KBM-7 (cell line): ENCODE data around the gene AGPAT3.

Experiments used
- DNase-seq: peaks from one replicate; pipeline ENCODE4 v3.0.0-alpha.2; 2015
- in situ Hi-C: fragments of 300-500 bp; cut with MboI; formaldehyde crosslinking; loops from 2 replicates; pipeline ENCODE4 v1.14.3; 2020; ENCODE audit warnings: low sequenced_read_pairs, low pct_unique_long_range_greater_than_20kb, mixed read lengths

AGPAT3 gene

DNA sequence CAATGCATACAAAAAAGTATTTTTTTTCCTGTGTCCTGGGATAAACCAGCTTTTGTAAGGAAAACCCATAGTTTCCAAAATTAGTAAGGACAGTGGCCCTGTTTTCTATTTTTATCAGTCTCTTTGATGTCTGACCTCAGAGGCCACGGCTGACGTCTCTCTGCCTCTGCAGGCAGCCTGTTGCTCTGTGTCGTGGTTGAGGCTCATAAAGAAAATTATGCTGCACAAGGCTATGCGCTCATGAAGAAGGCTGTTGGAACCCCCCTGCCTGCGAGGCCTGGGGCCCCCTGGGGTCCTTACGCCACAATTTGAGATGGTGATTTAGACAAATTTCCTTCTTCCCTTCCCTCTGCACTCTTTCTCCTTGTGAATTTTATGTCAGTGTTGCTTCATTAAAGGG, 48.9 kb downstream of the AGPAT3 start:
- peak; percentile 45 for DNase-seq

DNA sequence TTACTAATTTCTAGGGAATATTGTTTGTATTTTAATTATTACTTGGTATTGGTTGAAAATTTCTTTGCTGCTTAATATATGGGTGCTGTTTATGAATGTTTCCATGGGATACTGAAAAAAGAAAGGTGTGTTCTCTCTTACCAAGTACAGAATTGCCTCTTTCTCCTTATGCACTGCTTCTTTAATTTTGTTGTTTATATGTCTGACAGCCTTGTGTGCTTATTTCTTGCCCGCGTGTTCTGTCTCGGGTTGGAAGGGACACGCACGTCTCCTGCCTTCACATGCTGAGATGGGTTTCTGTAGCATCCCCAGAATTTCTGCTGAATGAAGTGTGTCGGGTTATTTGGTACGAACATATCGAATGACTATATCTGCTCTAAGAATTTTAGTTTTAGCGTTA, 51.1 kb downstream of the AGPAT3 start:
- no peak for DNase-seq
- in situ Hi-C loops: no loop called here

More for the DNA sequence above, 48.9 kb downstream of the AGPAT3 start:
- in situ Hi-C loops: no loop called here

DNA sequence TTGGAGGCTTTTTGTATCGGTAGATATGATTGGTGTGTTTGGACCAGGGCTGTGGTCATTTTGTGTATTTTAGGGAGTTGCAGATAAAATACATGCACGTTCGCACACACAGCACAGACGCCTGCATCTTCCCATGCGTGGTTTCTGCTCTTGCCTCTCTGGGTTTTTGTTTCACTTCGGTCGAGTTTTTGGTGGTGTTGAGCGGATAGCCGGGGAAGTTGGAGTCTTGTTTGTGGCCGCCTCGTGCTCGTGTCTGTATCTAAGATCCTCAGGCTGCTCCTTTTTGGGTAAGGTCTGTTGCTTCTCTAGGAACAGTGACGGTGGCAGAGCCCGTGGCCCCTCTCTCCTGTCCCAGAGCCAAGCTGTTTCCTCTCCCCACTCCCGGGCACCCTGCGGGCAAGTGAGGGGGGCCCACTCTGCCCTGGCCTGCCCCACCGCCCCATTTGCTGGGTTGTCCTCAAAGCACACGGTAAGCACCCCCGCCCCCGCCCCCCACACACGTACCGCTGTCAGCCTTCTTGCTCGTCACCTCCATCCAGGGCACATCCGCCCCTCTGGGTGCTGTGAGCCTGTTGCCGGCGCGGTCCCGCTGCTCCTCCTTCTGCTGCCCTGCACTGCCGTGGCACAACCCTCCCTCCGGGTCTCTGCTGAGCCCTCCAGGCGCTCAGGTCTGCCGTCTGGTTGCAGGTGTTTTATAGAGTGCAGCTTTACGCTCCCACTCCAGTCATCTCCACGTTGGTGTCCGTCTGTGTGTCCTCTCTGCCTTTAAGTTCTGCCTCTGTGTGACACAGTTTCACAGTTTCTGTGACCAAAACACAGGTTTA, 51.9 kb downstream of the AGPAT3 start:
- in situ Hi-C loops: no loop called here
- peak; percentile 76 for DNase-seq

DNA sequence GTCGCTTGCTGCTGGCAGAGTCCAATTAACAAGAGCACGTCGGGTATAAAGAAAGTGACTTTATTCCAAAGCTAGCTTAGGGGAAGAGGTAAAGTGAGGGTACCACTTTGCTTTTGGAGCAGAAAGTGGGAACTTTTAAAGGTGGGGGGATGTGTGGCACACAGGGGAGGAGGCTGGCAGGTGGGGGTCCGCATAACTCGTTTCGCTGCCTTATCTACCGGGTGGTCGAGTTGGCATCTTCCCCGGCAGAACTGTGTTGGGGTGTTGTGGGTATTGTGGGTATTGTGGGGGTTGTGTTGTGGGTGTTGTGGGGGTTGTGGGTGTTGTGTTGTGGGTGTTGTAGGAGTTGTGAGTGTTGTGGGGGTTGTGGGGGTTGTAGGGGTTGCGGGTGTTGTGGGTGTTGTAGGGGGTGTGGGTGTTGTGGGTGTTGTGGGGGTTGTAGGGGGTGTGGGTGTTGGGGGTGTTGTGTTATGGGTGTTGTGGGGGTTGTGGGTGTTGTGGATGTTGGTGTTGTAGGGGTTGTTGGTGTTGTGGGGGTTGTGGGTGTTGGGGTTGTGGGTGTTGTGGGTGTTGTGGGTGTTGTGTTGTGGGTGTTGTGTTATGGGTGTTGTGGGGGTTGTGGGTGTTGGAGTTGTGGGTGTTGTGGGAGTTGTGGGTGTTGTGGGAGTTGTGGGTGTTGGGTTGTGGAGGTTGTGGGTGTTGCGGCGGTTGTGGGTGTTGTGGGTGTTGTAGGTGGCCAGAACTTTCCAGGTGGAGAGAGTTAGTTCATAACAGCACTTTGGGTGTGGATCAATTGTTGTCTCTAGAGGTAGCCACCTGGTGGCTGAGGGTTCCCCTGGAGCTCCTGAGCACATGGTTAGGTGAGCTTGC, 52.7 kb downstream of the AGPAT3 start:
- DNase-seq: no peak
- in situ Hi-C loops: no loop called here

DNA sequence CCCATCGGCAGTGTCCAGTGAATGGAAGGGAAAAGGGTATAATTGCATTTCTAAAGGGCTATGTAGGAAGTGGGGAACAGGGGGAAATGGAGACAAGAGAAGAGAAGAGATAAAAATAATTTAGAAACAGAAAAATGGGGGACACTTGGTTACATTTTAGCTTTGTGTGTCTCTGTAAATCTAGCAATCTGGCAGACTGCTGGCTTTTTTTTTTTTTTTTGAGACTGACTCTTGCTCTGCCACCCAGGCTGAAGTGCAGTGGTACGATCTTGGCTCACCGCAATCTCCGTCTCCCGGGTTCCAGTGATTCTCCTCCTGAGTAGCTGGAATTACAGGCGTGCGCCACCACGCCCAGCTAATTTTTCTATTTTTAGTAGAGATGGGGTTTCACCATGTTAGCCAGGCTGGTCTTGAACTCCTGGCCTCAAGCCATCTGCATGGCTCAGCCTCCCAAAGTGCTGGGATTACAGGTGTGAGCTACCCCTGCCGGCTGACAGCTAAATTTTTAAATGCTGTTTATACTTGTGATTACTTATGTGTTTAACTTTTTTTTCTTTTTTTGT, 53.4 kb downstream of the AGPAT3 start:
- in situ Hi-C loops: no loop called here
- DNase-seq: no peak

DNA sequence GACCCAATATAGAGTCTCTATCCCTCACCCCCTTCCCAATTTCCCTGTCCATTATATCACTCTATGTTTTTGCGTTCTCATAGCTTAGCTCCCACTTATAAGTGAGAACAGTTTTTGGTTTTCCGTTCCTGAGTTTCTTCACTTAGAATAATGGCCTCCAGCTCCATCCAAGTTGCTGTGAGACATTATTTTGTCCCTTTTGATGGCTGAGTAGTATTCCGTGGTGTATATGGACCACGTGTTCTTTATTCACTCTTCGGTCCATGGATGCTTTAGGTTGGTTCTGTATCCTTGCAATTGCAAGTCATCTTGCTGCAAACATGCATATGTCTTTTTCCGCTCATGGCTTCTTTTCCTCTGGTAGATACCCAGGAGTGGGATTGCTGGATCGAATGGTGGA, 54.3 kb downstream of the AGPAT3 start:
- in situ Hi-C loops: no loop called here
- no peak for DNase-seq

DNA sequence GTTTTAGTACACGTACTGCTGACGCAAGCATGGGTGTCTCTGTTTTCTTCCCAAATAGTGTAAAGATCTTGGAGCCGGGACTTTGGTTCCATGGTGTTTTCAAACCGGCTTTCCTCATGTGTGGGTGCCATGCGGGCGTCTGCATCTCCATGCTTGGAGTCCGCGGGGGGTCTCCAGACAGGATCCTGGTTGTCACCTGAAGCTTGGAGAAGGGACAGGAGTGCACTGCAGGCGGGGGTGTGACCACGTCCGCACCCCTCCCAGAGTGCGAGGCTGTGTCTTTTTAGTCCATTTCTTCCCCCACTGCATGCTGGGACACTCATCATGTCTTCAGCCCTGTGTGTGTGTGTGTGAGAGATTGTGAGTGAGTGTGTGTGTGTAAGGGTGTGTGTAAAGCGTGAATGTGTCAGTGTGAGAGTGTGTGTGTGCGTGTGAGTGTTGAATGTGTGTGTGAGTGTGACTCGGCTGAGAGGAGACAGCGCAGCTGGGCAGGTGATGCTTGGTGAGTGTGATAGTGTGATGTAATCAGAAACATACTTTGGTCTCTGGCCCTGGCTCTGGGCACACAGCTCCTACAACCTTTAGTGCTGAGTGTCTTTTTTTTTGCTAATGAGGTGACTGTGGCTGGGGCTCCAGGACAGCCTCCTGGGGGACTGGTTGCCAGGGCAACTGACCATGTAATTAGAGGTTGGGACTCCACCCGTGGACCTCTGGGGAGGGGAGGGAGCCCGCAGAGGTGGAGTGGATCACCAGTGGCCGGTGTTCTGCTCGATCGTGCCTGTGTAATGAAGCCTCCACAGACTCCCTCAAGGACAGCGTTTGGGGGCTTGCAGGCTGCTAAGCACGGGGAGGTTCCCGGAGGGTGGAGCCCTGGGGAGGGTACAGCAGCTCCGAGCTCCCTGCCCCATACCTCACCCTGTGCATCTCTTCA, 55.1 kb downstream of the AGPAT3 start:
- in situ Hi-C loops: no loop called here
- no peak for DNase-seq

DNA sequence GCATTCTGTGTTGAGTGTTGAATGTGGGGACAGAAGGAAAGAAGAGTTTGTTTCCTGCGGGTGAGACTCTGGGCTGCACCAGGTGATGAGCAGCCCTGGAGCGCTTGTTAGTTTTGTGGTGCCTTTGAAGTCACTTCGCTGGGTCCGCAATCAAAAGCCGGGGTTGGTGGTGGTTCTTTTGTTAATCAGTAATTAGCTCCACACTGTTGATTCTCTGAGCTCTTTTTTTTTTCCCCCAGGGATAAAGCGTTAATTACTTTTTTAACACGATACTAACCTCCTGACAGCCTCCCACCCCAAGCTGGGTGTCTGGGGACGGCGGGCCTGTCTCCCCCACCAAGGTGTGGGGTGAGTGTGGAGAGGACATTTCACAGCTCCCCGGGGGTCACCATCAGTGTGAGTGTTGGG, 56.6 kb downstream of the AGPAT3 start:
- in situ Hi-C loops: no loop called here

DNA sequence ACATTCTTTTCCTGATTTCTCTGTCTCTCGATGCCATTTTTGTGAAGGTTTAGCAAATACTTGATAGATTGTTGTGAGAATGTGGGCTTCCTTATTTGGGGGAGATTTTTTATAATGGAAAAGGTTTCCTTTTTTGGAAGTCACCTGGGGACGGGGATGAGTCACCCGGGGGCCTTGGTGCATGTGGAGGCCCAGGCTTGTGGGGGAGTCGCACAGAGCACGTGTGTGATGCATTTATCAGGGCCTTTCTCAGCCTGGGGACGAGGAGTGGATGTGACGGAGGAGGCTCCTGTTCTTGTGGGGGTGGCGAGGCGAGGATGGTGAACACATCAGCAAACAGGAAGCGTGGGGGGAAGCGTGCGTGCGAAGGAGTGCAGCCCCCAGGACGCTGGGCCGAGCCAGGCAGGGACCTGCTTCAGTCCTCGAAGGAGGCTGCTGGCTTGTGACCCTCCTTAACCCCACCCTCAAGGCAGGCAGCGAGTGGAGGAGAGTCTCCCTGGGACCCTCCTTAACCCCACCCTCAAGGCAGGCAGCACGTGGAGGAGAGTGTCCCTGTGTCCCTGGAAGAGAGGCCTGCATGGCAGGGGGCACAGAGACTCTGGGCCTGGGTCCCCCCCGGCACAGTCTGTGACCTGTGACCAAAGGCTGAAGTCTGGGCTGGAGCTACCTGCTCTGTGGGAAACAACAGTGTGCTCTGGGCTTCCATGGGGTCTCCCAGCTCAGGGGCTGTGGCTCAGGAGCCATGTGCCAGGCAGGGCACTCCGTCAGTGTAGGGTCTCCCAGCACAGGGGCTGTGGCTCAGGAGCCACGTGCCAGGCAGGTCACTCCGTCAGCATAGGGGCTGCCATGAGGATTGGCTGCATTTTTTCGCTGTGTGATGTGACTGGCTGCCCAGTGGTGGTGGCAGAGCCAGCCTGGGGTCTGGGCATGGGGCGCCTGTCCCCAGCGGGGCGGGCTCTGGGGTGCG, 57.2 kb downstream of the AGPAT3 start:
- peak; percentile 97 for DNase-seq
- in situ Hi-C loops: no loop called here

More for the DNA sequence above, 56.6 kb downstream of the AGPAT3 start:
- no peak for DNase-seq

DNA sequence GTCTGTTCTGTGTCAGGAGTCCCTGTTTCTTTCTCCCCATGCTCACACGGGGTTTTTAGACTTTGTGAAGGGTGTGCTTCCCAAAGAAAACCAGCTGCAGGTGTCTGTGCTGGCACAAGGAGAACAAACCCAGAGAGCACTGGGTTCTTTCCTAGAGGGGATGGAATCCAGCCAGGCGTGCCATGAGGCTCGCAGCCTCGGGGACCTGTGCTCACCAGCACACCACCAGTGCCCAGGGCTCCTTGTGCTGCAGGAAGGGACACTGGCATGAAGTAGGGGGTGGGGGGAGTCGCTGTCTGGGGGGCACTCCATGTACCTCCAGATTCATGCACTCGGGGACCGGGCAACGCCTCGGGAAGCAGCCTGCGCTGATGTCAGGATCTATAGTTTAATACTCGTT, 57.9 kb downstream of the AGPAT3 start:
- in situ Hi-C loops: no loop called here
- DNase-seq: no peak

DNA sequence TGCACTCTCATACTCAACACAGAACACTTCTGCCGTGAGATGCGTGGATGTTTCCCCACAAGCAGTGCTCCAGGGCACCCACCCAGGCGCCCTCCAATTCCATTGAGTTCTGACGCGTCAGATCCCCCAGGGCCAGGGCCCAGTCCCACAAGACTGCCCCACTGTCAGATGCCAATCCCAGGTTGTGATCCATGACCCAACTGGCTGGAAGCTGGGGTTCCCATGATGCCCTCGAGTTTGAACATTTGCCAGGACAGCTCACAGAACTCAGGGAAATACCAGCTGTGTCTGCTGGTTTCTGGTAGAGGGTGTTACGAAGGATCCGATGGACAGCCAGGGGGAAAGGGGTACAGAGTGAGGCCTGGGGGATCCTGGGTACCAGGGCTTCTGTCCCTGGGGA, 58.4 kb downstream of the AGPAT3 start:
- in situ Hi-C loops: no loop called here
- no peak for DNase-seq

DNA sequence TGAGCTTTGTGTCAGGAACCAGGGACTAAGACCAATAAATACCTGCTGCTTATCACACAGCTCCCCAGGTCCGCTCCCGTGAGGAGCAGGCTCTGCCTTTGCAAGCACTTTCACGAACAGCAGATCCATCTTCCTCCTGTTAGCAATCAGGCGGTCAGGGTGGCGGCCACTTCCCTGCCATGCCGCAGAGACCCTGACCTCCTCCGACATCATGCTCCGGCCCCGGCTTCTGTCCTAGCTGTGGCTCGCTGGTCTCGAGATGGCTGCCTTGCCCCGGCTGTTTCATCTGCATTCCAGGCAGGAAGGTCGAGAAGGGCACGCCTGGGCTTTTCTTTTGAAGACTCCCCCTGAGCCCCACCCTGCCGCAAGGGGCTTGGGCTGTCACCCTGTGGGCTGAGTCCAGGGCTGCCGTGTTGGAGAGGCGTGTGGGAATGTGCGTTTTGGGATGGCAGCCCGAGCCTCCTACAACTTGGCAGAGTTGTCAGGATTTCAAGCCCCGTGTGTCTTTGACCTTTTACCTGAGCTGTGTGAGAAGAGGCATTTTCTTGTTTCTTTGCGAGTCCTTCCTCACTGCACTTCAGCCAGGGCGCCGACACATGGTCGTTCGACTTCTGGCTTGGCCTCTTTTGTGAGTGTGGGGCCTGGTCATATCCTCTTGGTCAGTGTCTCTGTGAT, 59.5 kb downstream of the AGPAT3 start:
- DNase-seq: no peak
- in situ Hi-C loops: loop anchor here (25.0 kb wide), 1 partner anchor 112 kb away; no protein-coding TSS in a partner anchor

DNA sequence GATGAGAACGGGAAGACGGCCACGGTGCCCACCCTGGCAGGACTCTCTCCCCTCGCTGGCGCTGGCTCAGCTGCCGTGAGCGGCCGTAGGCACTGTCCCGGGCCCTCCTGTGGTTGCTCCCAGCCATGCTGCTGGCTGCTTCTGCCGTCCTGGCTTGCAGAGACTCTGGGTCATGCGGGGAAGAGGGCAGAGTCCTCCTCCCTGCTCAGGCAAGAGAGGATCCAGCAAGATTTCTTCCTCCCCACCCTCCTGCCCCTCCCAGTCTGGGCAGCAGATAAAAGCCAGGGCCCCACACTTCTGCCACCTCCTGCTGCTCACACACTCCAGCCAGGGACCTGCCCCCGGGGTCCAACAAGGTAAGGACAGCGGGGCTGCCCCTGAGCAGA, 60.1 kb downstream of the AGPAT3 start:
- in situ Hi-C loops: loop anchor here (25.0 kb wide), 1 partner anchor 113 kb away; no protein-coding TSS in a partner anchor
- no peak for DNase-seq

DNA sequence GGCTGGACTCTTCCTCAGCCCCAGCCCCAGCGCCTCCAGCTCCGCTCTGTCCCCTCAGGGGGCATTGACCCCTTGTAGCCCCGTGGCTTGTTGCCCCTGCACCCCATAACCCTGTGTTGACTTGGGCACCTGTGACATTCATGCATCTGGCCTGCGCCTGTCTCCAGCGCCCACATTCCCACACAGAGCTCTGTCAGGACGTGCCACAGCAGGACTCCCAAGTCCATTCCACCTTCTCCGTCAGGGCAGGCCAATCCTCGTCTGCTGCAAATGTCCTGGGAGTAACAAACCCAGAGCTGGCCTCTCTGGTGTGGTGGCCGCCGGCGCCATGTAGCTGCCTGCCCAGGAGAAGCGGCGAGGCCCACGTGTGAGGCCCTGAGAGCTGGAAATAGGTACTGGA, 60.6 kb downstream of the AGPAT3 start:
- in situ Hi-C loops: loop anchor here (25.0 kb wide), 1 partner anchor 113 kb away; no protein-coding TSS in a partner anchor
- no peak for DNase-seq

DNA sequence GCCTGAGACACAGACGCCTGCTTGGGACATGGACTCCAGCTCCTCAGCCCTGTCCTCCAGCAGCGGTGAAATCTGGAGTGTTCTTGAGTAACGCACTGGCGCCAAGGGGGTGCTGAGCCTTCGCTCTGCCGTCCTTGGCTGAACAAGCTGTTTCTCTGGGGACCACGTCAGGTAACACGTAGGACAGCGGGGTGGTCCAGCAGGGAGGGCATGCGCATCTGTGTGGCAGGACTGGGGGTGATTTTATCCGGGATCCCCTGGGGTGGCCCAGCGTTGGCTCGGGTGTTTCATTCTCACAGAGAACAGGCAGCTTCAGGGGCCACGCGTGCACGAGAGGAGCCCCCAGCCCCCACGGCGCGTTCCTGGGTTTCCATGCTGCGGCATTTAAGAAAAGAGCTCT, 61.2 kb downstream of the AGPAT3 start:
- DNase-seq: no peak
- in situ Hi-C loops: loop anchor here (25.0 kb wide), 1 partner anchor 114 kb away; no protein-coding TSS in a partner anchor

DNA sequence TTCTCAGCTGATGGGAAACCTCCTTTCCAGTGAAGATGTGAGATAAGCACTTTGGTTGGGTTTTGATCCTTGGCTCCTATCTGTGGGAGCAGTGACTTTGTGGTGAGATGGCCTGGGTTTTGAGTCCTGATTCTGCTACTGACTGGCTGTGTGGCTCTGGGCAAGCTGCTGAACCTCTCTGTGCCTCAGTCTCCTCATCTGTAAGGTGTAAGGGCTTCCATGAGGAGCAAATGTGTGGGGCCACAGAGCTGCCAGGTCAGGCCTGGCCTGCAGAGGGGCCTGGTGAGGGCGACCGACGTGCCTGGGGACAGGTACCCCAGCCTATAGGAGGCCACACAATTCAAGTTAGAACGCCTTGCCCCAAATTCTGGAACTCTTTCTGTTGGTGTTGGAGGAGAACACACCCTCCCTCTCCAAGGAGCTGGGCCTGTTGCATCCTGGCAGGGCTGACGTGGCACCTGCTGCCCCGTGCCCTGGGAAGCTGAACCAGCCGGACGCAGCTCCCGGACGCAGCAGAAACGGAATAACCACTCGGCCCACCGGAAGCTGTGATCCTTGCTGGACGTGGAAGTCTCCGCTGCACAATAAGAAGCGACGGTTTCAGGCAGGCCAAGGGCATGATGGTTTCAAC, 62.7 kb downstream of the AGPAT3 start:
- in situ Hi-C loops: loop anchor here (25.0 kb wide), 1 partner anchor 115 kb away; no protein-coding TSS in a partner anchor
- no peak for DNase-seq
